Aorta (tissue), 5 donors: ENCODE measurements around the gene CDC42BPB. TPM values are rescaled to one million over a fixed set of nuclear protein-coding genes. Genes with fewer than 3 reads are reported as not detected.

ENCODE experiments used
- ATAC-seq: fragments of 200-7000 bp; cut with Tn5 transposase; one replicate; pipeline ENCODE4 v1.9.1; 2022; ENCODE audit warnings: moderate library complexity; ENCODE audit not compliant: low FRiP score
- DNase-seq, 2 donors: peaks; one replicate each; pipeline ENCODE4 v3.0.0-alpha.2; 2020
- H3K27ac ChIP-seq, 2 donors: one replicate each; pipeline ENCODE4 v1.5.1; 2013; ENCODE audit warnings: low read length in 2 of 2, mild to moderate bottlenecking in 2 of 2, moderate library complexity in 2 of 2, control low read depth in 1 of 2, inconsistent platforms in 1 of 2, low read depth in 1 of 2
- H3K27me3 ChIP-seq, 2 donors: one replicate each; pipeline ENCODE4 v1.6.1; 2013; ENCODE audit warnings: control low read depth in 1 of 2, low read length in 1 of 2, mild to moderate bottlenecking in 1 of 2, moderate library complexity in 1 of 2; ENCODE audit not compliant: insufficient read depth in 2 of 2, control insufficient read depth in 1 of 2
- H3K36me3 ChIP-seq, 2 donors: one replicate each; pipeline ENCODE4 v1.6.1; 2013; ENCODE audit warnings: control low read depth in 1 of 2, low read length in 1 of 2, mild to moderate bottlenecking in 1 of 2; ENCODE audit not compliant: insufficient read depth in 2 of 2, control insufficient read depth in 1 of 2
- H3K4me1 ChIP-seq, 2 donors: one replicate each; pipeline ENCODE4 v1.6.1; 2013; ENCODE audit warnings: low read length in 2 of 2, control low read depth in 1 of 2, mild to moderate bottlenecking in 1 of 2, moderate library complexity in 1 of 2; ENCODE audit not compliant: insufficient read depth in 2 of 2, control insufficient read depth in 1 of 2
- H3K4me3 ChIP-seq, 2 donors: one replicate each; pipeline ENCODE4 v1.5.1; 2013; ENCODE audit warnings: low read length in 2 of 2, control low read depth in 1 of 2, mild to moderate bottlenecking in 1 of 2
- H3K9me3 ChIP-seq: one replicate; pipeline ENCODE4 v1.6.1; 2013; ENCODE audit warnings: mild to moderate bottlenecking, low read length; ENCODE audit not compliant: control insufficient read depth
- WGBS, 2 donors: extraction: QIAGEN DNeasy Blood & Tissue Kit; methylation state at CpG; one replicate each; pipeline ENCODE4 v1.1.7; 2013; 5-methylcytosine and 5-hydroxymethylcytosine counted together
- intact Hi-C, 2 donors: fragments of 100-400 bp; cut with DNase I; formaldehyde crosslinking; loops; one replicate each; pipeline versions ENCODE4 v1.14.2 to v1.15.0; 2022
- polyA plus RNA-seq, 2 donors: library from polyadenylated mRNA; stranded (reverse); fragments of 200-250 nt; gene quantifications; one replicate each; pipeline ENCODE4 v1.2.3, GENCODE V29; 2013
- total RNA-seq, 2 donors: library from RNA; stranded (reverse); fragmentation: NEBNext Ultra II Directional; extraction: Animal tissue kit (Norgen Biotek cat#: 25700); gene quantifications; one replicate each; pipeline ENCODE4 v1.2.1, GENCODE V29; 2021
- donor health status: healthy with polysubstance abuse.
- donor health status: Bipolar disorder and iron deficiency.
- donor health status: DM: no; HTN: no; CAD: no.
- donor health status: DM: no; HTN: no; CAD: no.
- donor health status: DM: yes; HTN: yes; CAD: no.

CDC42BPB gene
- total and polyA plus RNA-seq, 4 donors: 18.4 to 101 (median 63.8) TPM

DNA sequence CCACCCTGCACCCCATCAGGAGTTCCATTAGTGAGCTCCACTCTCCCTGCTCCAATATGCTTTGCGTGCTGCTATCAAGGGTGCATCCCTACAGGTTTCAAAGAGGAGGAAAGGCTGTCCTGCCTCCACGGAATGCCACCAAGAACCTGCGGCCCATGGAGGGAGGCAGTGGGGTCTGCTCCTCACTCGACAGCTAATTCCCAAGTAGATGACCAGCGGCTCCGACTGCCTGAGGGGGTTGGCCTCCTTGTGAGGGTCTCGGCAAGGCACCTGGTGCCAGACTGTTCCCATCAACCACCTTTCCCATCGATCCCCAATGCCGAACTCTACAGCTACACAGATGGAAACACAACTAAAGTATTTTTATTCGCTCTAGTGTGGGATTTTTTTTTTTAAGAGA, 98.9 kb downstream of the CDC42BPB start:
- DNase-seq (no peak), ATAC-seq (no peak)
- H3K27me3 ChIP-seq: no peaks in the 10 kb centered on the region
- no peak overlapping the region for H3K4me3 ChIP-seq
- no peaks in the 10 kb centered on the region for H3K9me3 ChIP-seq
- intact Hi-C loops: no loop called here
- H3K36me3 ChIP-seq: peaks cover 0 to 21% of the 10 kb centered on the region in 2 donors
- no peak overlapping the region for H3K27ac ChIP-seq
- WGBS, 2 donors: 92 to 93% methylated on average over 10 of the region's 10 CpGs
- H3K4me1 ChIP-seq: no peaks in the 10 kb centered on the region

DNA sequence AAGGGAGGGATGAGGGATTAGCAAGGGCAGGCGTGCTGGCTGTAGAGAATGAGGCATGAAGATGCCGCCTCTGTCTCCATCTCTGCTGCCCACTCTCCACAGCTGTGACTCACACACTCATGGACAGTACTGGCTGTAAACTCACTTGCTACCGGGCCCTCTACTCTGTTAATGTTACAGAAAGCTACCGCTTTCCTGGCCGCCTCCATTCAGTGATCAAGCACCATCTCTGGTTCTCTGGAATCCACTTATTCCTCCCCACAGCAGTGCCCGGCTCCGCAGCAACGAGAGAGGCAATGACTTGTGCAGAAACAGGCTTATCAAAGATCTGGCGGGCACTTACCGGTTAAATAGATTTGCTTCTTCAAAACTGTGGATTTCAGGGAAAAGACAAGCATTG, 100.1 kb downstream of the CDC42BPB start:
- intact Hi-C loops: no loop called here
- ATAC-seq (no peak), DNase-seq (peak in 1 of 2 donors; percentile 6)
- Histone ChIP-seq H3K4me3 (no peak overlapping the region), H3K36me3 (peaks cover 0 to 20% of the 10 kb centered on the region in 2 donors), H3K27ac (no peak overlapping the region), H3K4me1 (no peaks in the 10 kb centered on the region), H3K27me3 (no peaks in the 10 kb centered on the region), H3K9me3 (no peaks in the 10 kb centered on the region)
- 94 to 95% methylated on average over 10 of the region's 10 CpGs for WGBS, 2 donors

DNA sequence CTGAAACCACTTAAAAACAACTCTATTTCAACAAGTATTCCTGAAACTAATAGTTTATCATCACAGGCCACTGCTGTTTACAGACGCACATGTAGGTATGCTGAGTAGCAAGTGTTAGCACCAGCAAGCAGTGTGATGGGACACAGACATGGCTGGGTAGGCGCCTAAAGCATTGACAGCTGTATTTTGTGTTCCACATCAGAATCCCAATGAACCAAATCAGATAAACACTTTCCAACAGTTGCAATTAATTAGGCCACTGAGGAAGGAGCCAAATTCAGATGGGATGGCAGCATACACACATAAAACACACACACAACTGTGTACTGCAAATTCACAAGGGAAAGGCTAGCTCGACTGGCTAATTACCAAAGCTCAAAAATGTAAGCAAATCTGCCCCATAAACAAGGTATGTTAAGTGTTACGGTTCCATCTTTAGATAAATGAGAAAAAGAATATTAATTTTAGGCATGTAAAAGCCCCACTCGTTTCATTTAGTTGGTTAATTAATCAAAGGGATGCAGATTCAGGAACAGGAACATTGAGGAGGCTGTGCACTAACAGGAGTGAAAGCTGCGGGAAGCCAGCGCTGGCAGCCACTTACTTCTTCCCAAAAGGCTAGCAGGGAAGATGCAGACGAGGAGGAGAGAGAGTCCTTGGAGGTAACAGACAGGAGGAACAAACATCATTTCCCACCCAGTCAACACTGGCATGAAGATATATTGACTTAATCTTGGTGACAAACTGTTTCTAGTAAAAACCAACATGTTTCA, 101.5 kb downstream of the CDC42BPB start:
- WGBS, 2 donors: 88 to 89% methylated on average over 8 of the region's 8 CpGs
- Histone ChIP-seq H3K27ac (no peak overlapping the region), H3K4me3 (no peak overlapping the region), H3K9me3 (no peaks in the 10 kb centered on the region), H3K27me3 (no peaks in the 10 kb centered on the region), H3K4me1 (no peaks in the 10 kb centered on the region), H3K36me3 (peaks cover 0 to 18% of the 10 kb centered on the region in 2 donors)
- ATAC-seq (no peak), DNase-seq (peak in 1 of 2 donors; percentile 4)
- intact Hi-C loops: no loop called here

DNA sequence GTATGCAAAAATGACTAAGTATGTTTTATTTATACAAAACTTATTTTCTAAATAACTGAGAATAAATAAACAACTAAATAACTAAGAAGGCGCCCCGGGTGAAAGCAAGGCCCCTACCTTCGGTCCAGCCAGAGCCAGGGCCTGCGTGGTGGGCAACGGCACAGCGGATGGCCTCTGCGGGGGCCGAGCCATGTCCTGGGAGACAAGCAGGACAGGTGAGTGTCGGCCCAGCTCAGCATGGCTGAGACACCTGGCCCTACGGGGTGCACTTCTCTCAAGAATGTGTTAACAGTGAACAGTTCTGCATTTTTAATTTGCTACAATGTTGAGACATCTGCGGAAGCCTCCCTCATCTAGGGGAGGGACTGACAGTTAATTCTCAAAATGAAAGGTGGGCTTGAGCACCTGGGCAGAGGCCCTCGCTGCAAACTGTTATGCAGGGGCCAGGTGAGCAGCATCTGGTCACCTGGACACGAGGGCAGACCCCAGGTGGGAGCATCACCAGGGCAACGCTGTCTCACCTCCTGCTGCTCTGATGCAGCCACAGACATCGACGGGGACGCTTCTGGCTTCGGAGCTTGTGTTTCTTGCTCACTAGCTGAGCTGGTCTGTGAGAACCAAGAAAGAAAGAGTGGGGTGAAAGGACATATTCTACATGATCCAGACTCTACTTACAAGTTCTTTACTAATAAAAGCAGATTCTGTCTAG, 103.1 kb downstream of the CDC42BPB start:
- DNase-seq (peak in 1 of 2 donors; percentile 24), ATAC-seq (no peak)
- no peaks in the 10 kb centered on the region for H3K9me3 ChIP-seq
- peaks cover 0 to 18% of the 10 kb centered on the region in 2 donors for H3K36me3 ChIP-seq
- no peaks in the 10 kb centered on the region for H3K27me3 ChIP-seq
- no peak overlapping the region for H3K27ac ChIP-seq
- H3K4me1 ChIP-seq: no peaks in the 10 kb centered on the region
- WGBS, 2 donors: 90 to 92% methylated on average over 18 of the region's 18 CpGs
- intact Hi-C loops: no loop called here
- H3K4me3 ChIP-seq: no peak overlapping the region

DNA sequence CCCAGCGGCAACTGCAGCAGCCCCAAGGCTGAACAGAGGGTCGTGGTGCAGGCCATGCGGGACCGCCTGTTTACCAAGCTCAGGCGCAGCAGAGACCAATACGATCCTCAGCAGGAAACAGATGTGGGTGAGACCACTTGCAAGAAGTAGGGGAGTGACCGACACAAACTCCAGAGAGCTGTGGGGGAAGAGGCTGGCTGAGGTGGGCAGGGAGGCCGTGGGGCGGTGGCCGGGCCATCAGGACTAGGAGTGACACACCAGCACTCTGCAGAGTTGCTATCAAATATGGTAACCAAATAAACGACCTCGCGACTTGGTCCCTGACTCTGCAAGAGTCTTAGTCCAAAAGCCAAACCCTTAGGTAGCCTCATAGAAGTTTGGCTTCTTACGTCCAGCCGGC, 104.2 kb downstream of the CDC42BPB start:
- H3K36me3 ChIP-seq: peaks cover 0 to 18% of the 10 kb centered on the region in 2 donors
- no peak for ATAC-seq
- no peak overlapping the region for H3K27ac ChIP-seq
- 89 to 92% methylated on average over 15 of the region's 15 CpGs for WGBS, 2 donors
- no peaks in the 10 kb centered on the region for H3K27me3 ChIP-seq
- intact Hi-C loops: no loop called here
- no peaks in the 10 kb centered on the region for H3K4me1 ChIP-seq
- H3K4me3 ChIP-seq: no peak overlapping the region
- no peaks in the 10 kb centered on the region for H3K9me3 ChIP-seq
- peak in 1 of 2 donors; percentile 25 for DNase-seq

DNA sequence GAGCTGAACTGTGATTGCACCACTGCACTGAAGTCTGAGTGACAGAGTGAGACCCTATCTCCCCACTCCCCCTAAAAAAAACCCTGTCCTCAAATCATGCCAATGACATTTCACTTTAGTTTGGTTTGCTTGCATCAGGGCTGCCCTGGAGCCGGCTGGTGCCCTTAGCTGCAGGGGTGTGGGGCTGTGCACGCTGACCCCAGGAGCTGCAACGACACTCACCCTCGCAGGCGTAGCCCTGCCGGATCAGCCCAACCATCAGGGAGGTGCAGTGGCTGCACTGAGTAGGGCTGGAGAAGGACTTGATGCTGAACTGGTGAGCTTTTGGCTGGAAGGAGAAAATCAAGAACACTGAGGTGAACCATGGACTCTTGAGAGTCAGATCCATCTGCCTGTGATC, 105.1 kb downstream of the CDC42BPB start:
- intact Hi-C loops: no loop called here
- H3K27ac ChIP-seq: no peak overlapping the region
- H3K9me3 ChIP-seq: no peaks in the 10 kb centered on the region
- 94 to 96% methylated on average over 6 of the region's 6 CpGs for WGBS, 2 donors
- no peak for ATAC-seq
- H3K36me3 ChIP-seq: peaks cover 2 to 15% of the 10 kb centered on the region in 2 donors
- H3K4me1 ChIP-seq: no peaks in the 10 kb centered on the region
- peak in 1 of 2 donors; percentile 32 for DNase-seq
- H3K27me3 ChIP-seq: no peaks in the 10 kb centered on the region
- no peak overlapping the region for H3K4me3 ChIP-seq

DNA sequence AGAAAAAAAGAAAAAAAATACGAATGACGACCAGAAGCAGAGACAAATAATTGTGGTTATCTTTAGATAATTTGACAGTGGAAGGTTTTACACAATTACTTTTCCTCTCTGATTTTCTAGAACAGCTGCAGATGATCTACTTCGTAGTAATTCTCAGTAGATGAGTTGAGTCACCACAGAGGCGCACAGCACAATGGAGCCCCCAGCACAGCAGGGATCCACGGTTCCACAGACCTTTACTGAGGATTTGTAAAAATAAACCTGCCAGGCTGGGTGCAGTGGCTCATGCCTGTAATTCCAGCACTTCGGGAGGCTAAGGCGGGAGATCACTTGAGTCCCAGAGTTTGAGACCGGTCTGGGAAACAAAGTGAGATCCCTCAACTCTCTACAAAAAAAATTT, 105.5 kb downstream of the CDC42BPB start:
- Histone ChIP-seq H3K36me3 (peaks cover 3 to 15% of the 10 kb centered on the region in 2 donors), H3K27ac (no peak overlapping the region), H3K4me3 (no peak overlapping the region), H3K9me3 (no peaks in the 10 kb centered on the region), H3K4me1 (no peaks in the 10 kb centered on the region), H3K27me3 (no peaks in the 10 kb centered on the region)
- DNase-seq (peak in 1 of 2 donors; percentile 13), ATAC-seq (no peak)
- intact Hi-C loops: no loop called here
- 80 to 82% methylated on average over 8 of the region's 8 CpGs for WGBS, 2 donors

DNA sequence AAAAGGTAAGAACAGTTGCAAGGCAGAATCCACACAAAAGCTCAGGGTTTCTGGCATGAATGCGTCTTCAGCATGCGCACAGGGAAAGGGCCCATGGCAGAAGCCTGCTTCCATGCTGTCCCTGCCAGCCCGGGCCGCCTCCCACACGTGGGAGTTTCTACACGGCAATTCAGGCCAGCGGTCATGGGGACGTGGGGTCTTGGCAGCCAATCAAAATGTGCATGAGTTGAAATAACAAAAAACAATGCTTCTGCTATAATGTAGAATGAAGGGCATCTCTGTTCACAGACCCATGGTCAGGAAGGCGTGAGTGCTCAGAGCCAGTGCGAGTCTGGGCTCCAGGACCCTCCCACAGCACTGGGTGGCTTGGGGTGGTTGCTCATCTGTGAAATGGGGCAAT, 106.3 kb downstream of the CDC42BPB start:
- no peak for DNase-seq
- Histone ChIP-seq H3K9me3 (no peaks in the 10 kb centered on the region), H3K36me3 (peaks cover 3 to 19% of the 10 kb centered on the region in 2 donors), H3K27me3 (no peaks in the 10 kb centered on the region), H3K27ac (no peak overlapping the region), H3K4me1 (no peaks in the 10 kb centered on the region), H3K4me3 (no peak overlapping the region)
- WGBS, 2 donors: 69 to 71% methylated on average over 10 of the region's 10 CpGs
- intact Hi-C loops: no loop called here
- no peak for ATAC-seq
